GM18520 (cell line): ENCODE measurements around the gene BMAL1.

ENCODE experiments used
- ATAC-seq: cut with Tn5 transposase; IDR thresholded peaks from one replicate; pipeline ENCODE4 v1.9.1; 2021; ENCODE audit not compliant: unreplicated experiment

The BMAL1 gene

GRCh38 chr11:13290221-13290980 lies 12.8 kb downstream of the BMAL1 start:
- ATAC-seq, result no peak

- ATAC-seq, result no peak
Measured at GRCh38 chr11:13291361-13291760, 13.8 kb downstream of the BMAL1 start.

- ATAC-seq, result no peak
Measured at GRCh38 chr11:13291800-13292199, 14.2 kb downstream of the BMAL1 start.

DNA sequence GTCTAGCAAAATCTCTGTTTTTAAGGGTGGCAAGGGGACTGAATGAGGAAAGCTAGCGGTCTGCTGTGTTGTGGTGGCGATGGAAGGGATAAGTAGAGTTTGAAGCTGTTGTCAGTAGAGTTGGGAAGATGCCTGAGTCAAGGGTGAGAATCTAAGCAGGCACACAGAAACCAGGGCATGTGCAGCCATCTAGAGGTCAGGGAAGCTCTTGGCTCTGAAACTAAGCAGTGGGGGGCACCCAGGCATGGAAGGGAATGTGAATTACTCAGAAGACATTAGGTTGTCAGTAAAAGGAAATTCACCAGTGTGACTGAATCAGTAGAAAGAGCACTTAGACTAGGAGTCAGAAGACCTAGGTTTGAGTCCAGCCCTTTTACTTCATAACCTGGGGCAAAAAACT lies 15.4 kb downstream of the BMAL1 start:
- ATAC-seq, result no peak

- no peak for ATAC-seq
Measured at GRCh38 chr11:13294178-13294577, 16.6 kb downstream of the BMAL1 start.

GRCh38 chr11:13294771-13295579 lies 17.4 kb downstream of the BMAL1 start:
- ATAC-seq, result no peak

GRCh38 chr11:13297308-13297916 lies 19.8 kb downstream of the BMAL1 start:
- no peak for ATAC-seq

GRCh38 chr11:13297917-13298356 lies 20.3 kb downstream of the BMAL1 start:
- no peak for ATAC-seq

GRCh38 chr11:13298765-13299164 lies 21.2 kb downstream of the BMAL1 start:
- ATAC-seq, result no peak

DNA sequence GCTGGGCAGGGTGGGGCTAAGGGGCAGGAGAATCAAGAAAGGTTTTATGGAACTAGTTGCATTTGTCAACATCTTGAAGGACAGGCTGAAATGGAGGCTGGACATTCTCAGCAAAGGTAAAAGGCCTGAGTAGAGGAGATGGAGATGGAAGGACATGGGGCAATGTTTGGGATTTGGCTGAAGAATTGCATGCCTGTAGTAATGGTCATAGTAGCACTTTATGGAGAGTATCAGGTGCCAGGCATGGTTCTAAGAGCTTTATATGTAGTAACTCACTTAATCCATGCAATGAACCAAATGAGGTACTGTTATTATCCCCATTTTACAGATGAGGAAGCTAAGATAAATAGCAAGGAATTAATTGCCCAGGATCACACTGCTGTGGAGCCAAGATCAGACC lies 23.9 kb downstream of the BMAL1 start:
- no peak for ATAC-seq

GRCh38 chr11:13302420-13302958 lies 24.9 kb downstream of the BMAL1 start:
- no peak for ATAC-seq

- ATAC-seq, result no peak
Measured at GRCh38 chr11:13303668-13304649, 26.4 kb downstream of the BMAL1 start.

- ATAC-seq, result no peak
Measured at GRCh38 chr11:13304655-13305335, 27.2 kb downstream of the BMAL1 start.

- ATAC-seq, result no peak
Measured at GRCh38 chr11:13308704-13309103, 31.1 kb downstream of the BMAL1 start.

- ATAC-seq, result no peak
Measured at GRCh38 chr11:13309156-13309555, 31.6 kb downstream of the BMAL1 start.

- no peak for ATAC-seq
Measured at GRCh38 chr11:13310443-13310842, 32.9 kb downstream of the BMAL1 start.

- ATAC-seq, result no peak
Measured at GRCh38 chr11:13311570-13311969, 34.0 kb downstream of the BMAL1 start.

GRCh38 chr11:13313005-13313819 lies 35.6 kb downstream of the BMAL1 start:
- ATAC-seq, result no peak
